ENCODE data around the gene CLMN. TPM values are rescaled to one million over a fixed set of nuclear protein-coding genes. Genes with fewer than 3 reads are reported as not detected.
A peak's percentile ranks its signal among the peaks of the same experiment; 100 is the strongest.

CLMN gene
- total and polyA plus RNA-seq, 2 of the 13 experiments (the other 11 are each of a cell fraction or from before 2014, with no cell fraction given): 15.1 to 16.7 TPM

DNA sequence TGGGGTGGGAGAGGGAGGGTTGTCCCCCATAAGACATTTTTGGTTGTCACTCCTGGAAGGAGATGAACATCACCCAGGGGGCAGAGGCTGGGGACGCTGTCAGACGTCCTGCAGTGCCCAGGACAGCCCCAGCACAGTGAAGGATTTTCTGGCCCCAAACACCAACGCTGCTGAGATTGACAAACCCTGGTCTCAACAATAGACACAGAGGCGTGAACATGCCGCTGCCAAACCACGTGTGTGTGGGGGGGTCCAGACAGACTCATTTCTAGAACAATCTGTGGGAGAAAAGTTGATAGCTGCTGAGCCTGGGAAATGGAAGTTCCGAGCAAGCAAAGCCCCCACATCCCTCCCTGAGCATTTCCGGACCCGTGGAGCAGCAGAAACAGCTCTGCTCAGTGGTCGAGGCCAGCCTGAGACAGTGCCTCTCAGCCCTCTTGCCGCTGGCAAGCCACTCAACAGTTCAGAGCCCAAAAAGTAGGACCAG, 43.8 kb upstream of the CLMN start:
- POLR2A ChIA-PET: no interaction called here
- H4K20me1 ChIP-seq (ENCODE audit: insufficient read depth, low read length): no peaks in the 10 kb centered on the region
- no peak overlapping the region for H3K9ac ChIP-seq (ENCODE audit: insufficient read depth, low read depth, low read length)
- DNase-seq (ENCODE audit: low spot score) (no peak), FAIRE-seq (no peak), ATAC-seq (no peak)
- no peak for TF ChIP-seq CHD4 (IDR thresholded peaks at IDR 0.05; ENCODE audit: borderline replicate concordance, low read length)
- no peak for TF ChIP-seq ZNF703 (CRISPR knock-in tag; IDR thresholded peaks at IDR 0.05; ENCODE audit: borderline replicate concordance)
- TF ChIP-seq, protein P1, sequence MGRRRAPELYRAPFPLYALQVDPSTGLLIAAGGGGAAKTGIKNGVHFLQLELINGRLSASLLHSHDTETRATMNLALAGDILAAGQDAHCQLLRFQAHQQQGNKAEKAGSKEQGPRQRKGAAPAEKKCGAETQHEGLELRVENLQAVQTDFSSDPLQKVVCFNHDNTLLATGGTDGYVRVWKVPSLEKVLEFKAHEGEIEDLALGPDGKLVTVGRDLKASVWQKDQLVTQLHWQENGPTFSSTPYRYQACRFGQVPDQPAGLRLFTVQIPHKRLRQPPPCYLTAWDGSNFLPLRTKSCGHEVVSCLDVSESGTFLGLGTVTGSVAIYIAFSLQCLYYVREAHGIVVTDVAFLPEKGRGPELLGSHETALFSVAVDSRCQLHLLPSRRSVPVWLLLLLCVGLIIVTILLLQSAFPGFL (CRISPR knock-in tag; IDR thresholded peaks at IDR 0.05): no peak
- CTCF ChIA-PET (ENCODE audit: low intra/inter-chr PET ratio, low total read pairs): no interaction called here
- 0% methylated on average over 2 of the region's 11 CpGs for WGBS (ENCODE audit: low lambda C conversion rate)
- in situ Hi-C loops (cut with HindIII; ENCODE audit: extremely low pct_ligation_motif_present, low pct_unique_long_range_greater_than_20kb): no loop called here
- no peak overlapping the region for H3K4me3 ChIP-seq (replicated peaks in 1 of 3; ENCODE audit: insufficient read depth in 1 of 3, low read depth in 2 of 3, low read length in 3 of 3)
- intact Hi-C loops (cut with micrococcal nuclease; ENCODE audit: unreplicated experiment): loop anchor here (10.0 kb wide), 1 partner anchor 249 kb away; no protein-coding TSS in a partner anchor
- no peaks in the 10 kb centered on the region for H3K9me3 ChIP-seq (ENCODE audit: low read length)
- no peaks in the 10 kb centered on the region for H3K79me2 ChIP-seq (ENCODE audit: insufficient read depth, low read length)
- H3K27ac ChIP-seq (ENCODE audit: extremely low read length, insufficient read depth, low read length): no peak overlapping the region
- BruUV-seq (replicated peaks): no TSS peak
- no peaks in the 10 kb centered on the region for H3K36me3 ChIP-seq (replicated peaks in 1 of 2; ENCODE audit: control insufficient read depth in 1 of 2, insufficient read depth in 2 of 2, low read length in 2 of 2)
- no peak overlapping the region for H2AFZ ChIP-seq (ENCODE audit: low read length)
- H3K4me1 ChIP-seq (ENCODE audit: insufficient read depth, low read length): peaks cover 51% of the 10 kb centered on the region
- no peaks in the 10 kb centered on the region for H3K27me3 ChIP-seq (ENCODE audit: control insufficient read depth in 1 of 2, insufficient read depth in 2 of 2, low read length in 2 of 2)
- no peak overlapping the region for H3K4me2 ChIP-seq (ENCODE audit: low read depth, low read length)

DNA sequence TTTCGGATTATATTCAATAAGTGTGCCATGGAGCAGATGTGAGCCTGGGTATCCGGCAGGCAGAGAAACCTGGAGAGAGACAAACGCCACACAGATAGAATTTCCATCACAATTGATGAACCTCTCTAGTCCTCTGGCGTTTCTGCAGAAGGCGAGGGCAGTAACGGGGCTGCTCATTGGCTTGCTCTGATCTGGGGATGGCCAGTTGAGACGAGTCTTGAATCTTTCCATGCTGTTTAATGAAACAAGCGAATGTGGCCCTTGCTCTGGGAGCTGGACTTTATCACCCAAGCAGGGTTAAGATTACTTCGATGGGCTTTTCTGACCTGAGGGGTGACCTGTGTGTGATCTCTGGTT, 42.4 kb upstream of the CLMN start:
- 2% methylated on average over 8 of the region's 9 CpGs for WGBS (ENCODE audit: low lambda C conversion rate)
- H3K9ac ChIP-seq (ENCODE audit: insufficient read depth, low read depth, low read length): no peak overlapping the region
- no peaks in the 10 kb centered on the region for H4K20me1 ChIP-seq (ENCODE audit: insufficient read depth, low read length)
- H3K4me3 ChIP-seq (replicated peaks in 1 of 3; ENCODE audit: insufficient read depth in 1 of 3, low read depth in 2 of 3, low read length in 3 of 3): peak overlapping the region in 2 of 3 experiments; percentile 46 to 51; a peak in 3 of 6 replicates
- H3K27ac ChIP-seq (ENCODE audit: extremely low read length, insufficient read depth, low read length): no peak overlapping the region
- no TSS peak for BruUV-seq (replicated peaks)
- no peak for TF ChIP-seq ZNF296 (CRISPR knock-in tag; conservative IDR thresholded peaks at IDR 0.05)
- TF ChIP-seq NFYC (CRISPR knock-in tag; IDR thresholded peaks at IDR 0.05): 0 out of 2 replicates have a peak, but pooled peaks have one; percentile 14
- 0 out of 2 replicates have a peak, but pooled peaks have one; percentile 23 for TF ChIP-seq CCDC6 (CRISPR knock-in tag; IDR thresholded peaks at IDR 0.05)
- TF ChIP-seq, protein P2, sequence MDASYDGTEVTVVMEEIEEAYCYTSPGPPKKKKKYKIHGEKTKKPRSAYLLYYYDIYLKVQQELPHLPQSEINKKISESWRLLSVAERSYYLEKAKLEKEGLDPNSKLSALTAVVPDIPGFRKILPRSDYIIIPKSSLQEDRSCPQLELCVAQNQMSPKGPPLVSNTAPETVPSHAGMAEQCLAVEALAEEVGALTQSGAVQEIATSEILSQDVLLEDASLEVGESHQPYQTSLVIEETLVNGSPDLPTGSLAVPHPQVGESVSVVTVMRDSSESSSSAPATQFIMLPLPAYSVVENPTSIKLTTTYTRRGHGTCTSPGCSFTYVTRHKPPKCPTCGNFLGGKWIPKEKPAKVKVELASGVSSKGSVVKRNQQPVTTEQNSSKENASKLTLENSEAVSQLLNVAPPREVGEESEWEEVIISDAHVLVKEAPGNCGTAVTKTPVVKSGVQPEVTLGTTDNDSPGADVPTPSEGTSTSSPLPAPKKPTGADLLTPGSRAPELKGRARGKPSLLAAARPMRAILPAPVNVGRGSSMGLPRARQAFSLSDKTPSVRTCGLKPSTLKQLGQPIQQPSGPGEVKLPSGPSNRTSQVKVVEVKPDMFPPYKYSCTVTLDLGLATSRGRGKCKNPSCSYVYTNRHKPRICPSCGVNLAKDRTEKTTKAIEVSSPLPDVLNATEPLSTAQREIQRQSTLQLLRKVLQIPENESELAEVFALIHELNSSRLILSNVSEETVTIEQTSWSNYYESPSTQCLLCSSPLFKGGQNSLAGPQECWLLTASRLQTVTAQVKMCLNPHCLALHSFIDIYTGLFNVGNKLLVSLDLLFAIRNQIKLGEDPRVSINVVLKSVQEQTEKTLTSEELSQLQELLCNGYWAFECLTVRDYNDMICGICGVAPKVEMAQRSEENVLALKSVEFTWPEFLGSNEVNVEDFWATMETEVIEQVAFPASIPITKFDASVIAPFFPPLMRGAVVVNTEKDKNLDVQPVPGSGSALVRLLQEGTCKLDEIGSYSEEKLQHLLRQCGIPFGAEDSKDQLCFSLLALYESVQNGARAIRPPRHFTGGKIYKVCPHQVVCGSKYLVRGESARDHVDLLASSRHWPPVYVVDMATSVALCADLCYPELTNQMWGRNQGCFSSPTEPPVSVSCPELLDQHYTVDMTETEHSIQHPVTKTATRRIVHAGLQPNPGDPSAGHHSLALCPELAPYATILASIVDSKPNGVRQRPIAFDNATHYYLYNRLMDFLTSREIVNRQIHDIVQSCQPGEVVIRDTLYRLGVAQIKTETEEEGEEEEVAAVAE (CRISPR knock-in tag; IDR thresholded peaks at IDR 0.05; ENCODE audit: borderline replicate concordance): peak; percentile 96
- TF ChIP-seq NCOA1 (CRISPR knock-in tag; IDR thresholded peaks at IDR 0.05): no peak
- no peak for TF ChIP-seq NFRKB (IDR thresholded peaks at IDR 0.05)
- no peak for TF ChIP-seq ZNF709 (CRISPR knock-in tag; IDR thresholded peaks at IDR 0.05)
- FAIRE-seq (no peak), ATAC-seq (peak; percentile 64), DNase-seq (ENCODE audit: low spot score) (no peak)
- peaks cover 51% of the 10 kb centered on the region for H3K4me1 ChIP-seq (ENCODE audit: insufficient read depth, low read length)
- no peaks in the 10 kb centered on the region for H3K36me3 ChIP-seq (replicated peaks in 1 of 2; ENCODE audit: control insufficient read depth in 1 of 2, insufficient read depth in 2 of 2, low read length in 2 of 2)
- intact Hi-C loops (cut with micrococcal nuclease; ENCODE audit: unreplicated experiment) (loop anchor here (10.0 kb wide), 1 partner anchor 247 kb away; no protein-coding TSS in a partner anchor), in situ Hi-C loops (cut with HindIII; ENCODE audit: extremely low pct_ligation_motif_present, low pct_unique_long_range_greater_than_20kb) (no loop called here)
- CTCF ChIA-PET (ENCODE audit: low intra/inter-chr PET ratio, low total read pairs): interaction anchor here (1.6 kb wide), 1 partner anchor 133 kb away, joined by 4 read pairs; no protein-coding TSS in a partner anchor
- no peaks in the 10 kb centered on the region for H3K9me3 ChIP-seq (ENCODE audit: low read length)
- H3K27me3 ChIP-seq (ENCODE audit: control insufficient read depth in 1 of 2, insufficient read depth in 2 of 2, low read length in 2 of 2): no peaks in the 10 kb centered on the region
- H2AFZ ChIP-seq (ENCODE audit: low read length): no peak overlapping the region
- H3K79me2 ChIP-seq (ENCODE audit: insufficient read depth, low read length): no peaks in the 10 kb centered on the region
- H3K4me2 ChIP-seq (ENCODE audit: low read depth, low read length): peak overlapping the region; percentile 71
- POLR2A ChIA-PET: interaction anchor here (1.0 kb wide), 1 partner anchor 43 kb away, joined by 4 read pairs; the partner anchor contains the start of gene CLMN

Data from HepG2 (cell line).